ENCODE measurements around the gene CCDC12. TPM values are rescaled to one million over a fixed set of nuclear protein-coding genes. Genes with fewer than 3 reads are reported as not detected.

The CCDC12 gene
- total RNA-seq, 4 donors from 2014 or later: 4.1 to 92.0 (median 41.2) TPM

DNA sequence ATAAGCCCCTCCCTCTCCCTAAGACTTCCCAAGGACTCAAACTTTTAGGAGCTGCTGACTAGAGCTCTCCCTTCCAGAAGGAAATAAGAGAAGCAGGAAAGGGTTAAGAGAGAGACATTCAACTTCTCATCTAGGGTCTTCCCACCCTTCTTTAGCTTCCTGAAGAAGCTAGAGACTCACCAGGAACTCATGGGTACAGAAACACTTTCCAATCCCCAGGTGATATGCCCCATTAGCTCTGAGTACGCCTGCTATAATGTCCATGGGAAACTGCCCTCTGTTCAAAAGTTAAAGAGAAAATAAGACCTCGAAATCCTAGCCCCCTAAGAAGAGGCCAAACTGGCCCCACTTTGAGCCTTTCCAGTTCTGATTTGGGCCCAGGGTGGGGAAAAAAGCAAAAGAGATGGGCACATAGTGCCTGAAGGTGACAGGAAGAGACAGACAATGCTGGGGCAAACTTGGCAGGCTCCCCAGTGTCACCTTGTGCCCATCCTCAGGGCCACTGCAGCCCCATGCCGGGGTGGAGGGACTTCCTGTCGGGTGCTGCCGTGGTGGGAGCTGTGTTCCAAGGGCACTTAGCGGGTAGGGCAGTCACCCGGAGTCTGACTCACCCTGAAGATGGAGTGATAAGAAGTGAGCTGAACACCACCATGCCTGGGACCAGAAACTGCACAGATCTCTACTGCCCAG lies 29.5 kb downstream of the CCDC12 start:
- peaks cover 4 to 18% of the 10 kb centered on the region in 2 donors for H3K4me1 ChIP-seq
- no peak overlapping the region for H3K4me3 ChIP-seq
- H3K9me3 ChIP-seq: no peaks in the 10 kb centered on the region
- DNase-seq: no peak
- no peaks in the 10 kb centered on the region for H3K27me3 ChIP-seq
- peak overlapping the region in 1 of 2 donors; percentile 21 for H3K27ac ChIP-seq
- intact Hi-C loops (cut with DNase I; ENCODE audit: low total_unique reads): no loop called here
- no peaks in the 10 kb centered on the region for H3K36me3 ChIP-seq
- TF ChIP-seq, protein P1, sequence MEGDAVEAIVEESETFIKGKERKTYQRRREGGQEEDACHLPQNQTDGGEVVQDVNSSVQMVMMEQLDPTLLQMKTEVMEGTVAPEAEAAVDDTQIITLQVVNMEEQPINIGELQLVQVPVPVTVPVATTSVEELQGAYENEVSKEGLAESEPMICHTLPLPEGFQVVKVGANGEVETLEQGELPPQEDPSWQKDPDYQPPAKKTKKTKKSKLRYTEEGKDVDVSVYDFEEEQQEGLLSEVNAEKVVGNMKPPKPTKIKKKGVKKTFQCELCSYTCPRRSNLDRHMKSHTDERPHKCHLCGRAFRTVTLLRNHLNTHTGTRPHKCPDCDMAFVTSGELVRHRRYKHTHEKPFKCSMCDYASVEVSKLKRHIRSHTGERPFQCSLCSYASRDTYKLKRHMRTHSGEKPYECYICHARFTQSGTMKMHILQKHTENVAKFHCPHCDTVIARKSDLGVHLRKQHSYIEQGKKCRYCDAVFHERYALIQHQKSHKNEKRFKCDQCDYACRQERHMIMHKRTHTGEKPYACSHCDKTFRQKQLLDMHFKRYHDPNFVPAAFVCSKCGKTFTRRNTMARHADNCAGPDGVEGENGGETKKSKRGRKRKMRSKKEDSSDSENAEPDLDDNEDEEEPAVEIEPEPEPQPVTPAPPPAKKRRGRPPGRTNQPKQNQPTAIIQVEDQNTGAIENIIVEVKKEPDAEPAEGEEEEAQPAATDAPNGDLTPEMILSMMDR (IDR thresholded peaks at IDR 0.05): no peak
- no peak for TF ChIP-seq POLR2A (IDR thresholded peaks at IDR 0.05)

DNA sequence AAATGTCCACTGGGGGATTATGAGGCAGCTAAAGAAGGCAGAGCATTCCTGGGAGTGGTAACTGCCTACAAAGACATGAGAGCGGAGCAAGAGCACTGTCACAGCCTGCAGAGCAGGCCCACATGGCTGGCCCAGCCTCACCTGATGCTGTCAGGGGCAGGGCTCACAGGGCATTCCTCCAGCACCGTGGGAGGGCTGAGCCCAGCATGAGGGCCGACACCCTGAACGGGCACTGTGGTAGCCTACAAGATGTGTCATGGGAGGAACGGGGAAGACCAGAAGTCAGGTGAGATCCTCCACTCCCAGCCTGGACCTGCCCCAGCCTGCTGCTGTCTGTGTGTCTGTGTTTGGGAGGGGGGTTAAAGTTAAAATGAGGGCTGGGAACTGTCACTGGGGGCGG lies 30.1 kb downstream of the CCDC12 start:
- Histone ChIP-seq H3K36me3 (no peaks in the 10 kb centered on the region), H3K4me3 (no peak overlapping the region), H3K27me3 (no peaks in the 10 kb centered on the region), H3K4me1 (peaks cover 4 to 18% of the 10 kb centered on the region in 2 donors), H3K27ac (peak overlapping the region in 1 of 2 donors; percentile 21), H3K9me3 (no peaks in the 10 kb centered on the region)
- no peak for DNase-seq
- intact Hi-C loops (cut with DNase I; ENCODE audit: low total_unique reads): no loop called here
- TF ChIP-seq, protein P1 (IDR thresholded peaks at IDR 0.05): no peak
- no peak for TF ChIP-seq POLR2A (IDR thresholded peaks at IDR 0.05)

DNA sequence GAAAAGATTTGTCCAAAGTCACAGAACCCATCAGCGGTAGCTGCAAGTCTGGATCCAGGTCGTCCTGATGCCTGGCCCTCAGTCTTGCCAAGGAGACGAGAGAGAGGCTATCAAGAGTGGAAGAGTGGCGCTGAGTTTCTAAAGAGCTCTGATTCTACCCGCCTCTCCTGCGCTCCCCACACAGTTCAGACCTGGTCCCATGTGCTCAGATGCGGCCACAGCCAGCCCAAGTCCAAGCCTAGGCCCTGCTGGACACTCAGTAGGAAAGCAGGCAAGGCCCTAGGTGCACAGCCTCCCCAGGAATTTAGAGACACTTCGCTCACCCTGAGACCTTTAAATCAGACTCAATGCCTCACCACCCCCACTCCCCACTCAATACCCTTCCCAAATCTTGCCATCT lies 32.4 kb downstream of the CCDC12 start:
- H3K4me1 ChIP-seq: peaks cover 0 to 18% of the 10 kb centered on the region in 2 donors
- TF ChIP-seq, protein P1 (IDR thresholded peaks at IDR 0.05): no peak
- TF ChIP-seq POLR2A (IDR thresholded peaks at IDR 0.05): no peak
- H3K27ac ChIP-seq: no peak overlapping the region
- no peak overlapping the region for H3K4me3 ChIP-seq
- no peaks in the 10 kb centered on the region for H3K9me3 ChIP-seq
- no peaks in the 10 kb centered on the region for H3K36me3 ChIP-seq
- no peak for DNase-seq
- intact Hi-C loops (cut with DNase I; ENCODE audit: low total_unique reads): no loop called here
- H3K27me3 ChIP-seq: no peaks in the 10 kb centered on the region

DNA sequence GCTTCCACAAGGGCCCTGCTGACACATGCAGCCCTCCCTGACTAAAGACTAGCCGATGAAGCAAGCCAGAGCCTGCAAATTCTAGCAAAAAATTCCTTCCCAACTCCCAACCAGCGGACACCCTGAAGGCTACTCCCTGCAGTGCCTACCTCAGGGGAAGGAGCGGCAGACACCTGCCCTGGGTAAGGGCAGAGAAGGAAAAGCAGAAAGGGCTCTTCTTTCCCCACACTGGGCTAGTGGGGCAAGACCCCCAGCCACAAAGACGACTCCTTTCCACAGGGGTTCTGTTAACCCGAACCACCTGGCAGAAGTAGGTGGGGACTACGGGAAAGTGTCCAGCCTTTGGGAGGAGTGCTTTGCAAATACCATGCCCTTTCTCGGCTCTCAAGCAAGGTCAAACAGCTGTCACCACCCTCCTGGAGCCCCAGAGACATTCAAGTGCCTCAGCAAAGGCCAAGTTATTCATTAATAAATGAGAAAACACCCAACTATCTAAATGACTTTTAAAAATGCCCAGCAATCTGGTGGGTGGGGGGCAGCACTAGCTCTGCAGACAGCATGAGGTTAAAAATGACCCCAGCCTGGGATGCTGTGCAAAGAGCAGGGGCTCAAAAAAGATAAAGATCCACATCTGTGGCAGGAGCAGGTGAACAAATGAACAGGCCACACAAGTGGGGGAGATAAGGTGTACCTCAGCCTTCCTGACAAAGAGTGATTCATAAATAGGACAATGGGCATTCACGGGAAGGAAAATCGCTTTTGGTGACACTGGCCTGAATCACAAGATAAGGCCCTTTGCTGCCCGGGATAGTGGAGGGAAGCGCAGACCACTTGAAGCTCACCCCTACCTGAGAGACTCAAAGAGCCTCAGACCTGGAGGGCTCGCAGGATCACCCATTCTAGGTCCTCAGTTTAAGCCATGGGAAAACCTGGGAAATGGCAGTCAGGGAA lies 33.0 kb downstream of the CCDC12 start:
- intact Hi-C loops (cut with DNase I; ENCODE audit: low total_unique reads): no loop called here
- Histone ChIP-seq H3K36me3 (no peaks in the 10 kb centered on the region), H3K4me1 (peaks cover 0 to 13% of the 10 kb centered on the region in 2 donors), H3K9me3 (no peaks in the 10 kb centered on the region), H3K27me3 (no peaks in the 10 kb centered on the region), H3K4me3 (no peak overlapping the region), H3K27ac (peak overlapping the region; percentile 1 to 11)
- DNase-seq: no peak
- TF ChIP-seq POLR2A (IDR thresholded peaks at IDR 0.05): no peak
- TF ChIP-seq, protein P1 (IDR thresholded peaks at IDR 0.05): no peak

Measured in uterus (tissue), 4 donors.